NCI-H1092 (cell line): Measurements from ENCODE around the gene ZBTB34.

ENCODE experiments used
- DNase-seq: peaks from one replicate; lab custom pipeline; 2025; lab: John Stamatoyannopoulos, UW

Gene ZBTB34

DNA sequence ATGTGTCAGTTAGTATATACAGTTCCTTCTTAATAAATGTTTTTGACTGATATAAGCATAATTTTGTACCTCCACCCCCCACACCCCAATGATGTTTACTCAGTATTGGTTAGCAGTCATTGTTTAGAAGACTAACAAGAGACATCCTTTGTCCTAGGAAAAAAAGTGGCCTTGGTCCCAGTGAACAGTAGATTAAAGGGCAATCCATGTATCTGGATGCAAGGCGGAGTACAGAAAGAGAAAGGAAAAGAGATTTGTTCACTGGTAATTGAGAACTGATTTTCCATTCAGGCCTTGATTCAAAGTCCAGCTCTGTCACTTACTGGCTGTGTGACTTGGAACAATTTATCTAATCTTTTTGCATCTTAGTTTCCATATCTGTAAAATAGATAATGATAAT lies 58.8 kb downstream of the ZBTB34 start:
- no peak for DNase-seq

GRCh38 chr9:126925876-126926275 lies 65.4 kb downstream of the ZBTB34 start:
- no peak for DNase-seq

GRCh38 chr9:126926364-126926763 lies 65.9 kb downstream of the ZBTB34 start:
- DNase-seq, result no peak

DNA sequence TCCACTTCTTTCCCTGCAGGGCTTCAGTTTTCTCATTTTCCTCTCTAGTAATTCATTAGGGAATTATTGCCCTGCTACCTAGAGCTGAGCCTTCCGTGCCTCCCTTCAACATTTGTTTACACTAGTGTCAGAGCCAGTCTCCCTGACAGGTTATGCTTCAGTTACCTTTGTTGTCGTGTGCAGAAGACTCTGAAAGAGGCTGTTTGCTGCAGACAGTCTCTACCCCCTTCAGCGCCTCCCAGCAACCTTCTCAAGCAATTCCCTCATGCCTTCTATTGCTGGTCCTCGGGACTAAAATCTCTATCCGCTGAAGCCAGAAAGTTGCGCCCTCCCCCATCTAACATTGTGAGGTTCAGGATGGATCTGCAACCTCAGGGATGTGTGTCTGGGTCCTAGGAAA lies 67.0 kb downstream of the ZBTB34 start:
- peak; percentile 39 for DNase-seq

GRCh38 chr9:126932871-126933321 lies 72.5 kb downstream of the ZBTB34 start:
- no peak for DNase-seq

DNA sequence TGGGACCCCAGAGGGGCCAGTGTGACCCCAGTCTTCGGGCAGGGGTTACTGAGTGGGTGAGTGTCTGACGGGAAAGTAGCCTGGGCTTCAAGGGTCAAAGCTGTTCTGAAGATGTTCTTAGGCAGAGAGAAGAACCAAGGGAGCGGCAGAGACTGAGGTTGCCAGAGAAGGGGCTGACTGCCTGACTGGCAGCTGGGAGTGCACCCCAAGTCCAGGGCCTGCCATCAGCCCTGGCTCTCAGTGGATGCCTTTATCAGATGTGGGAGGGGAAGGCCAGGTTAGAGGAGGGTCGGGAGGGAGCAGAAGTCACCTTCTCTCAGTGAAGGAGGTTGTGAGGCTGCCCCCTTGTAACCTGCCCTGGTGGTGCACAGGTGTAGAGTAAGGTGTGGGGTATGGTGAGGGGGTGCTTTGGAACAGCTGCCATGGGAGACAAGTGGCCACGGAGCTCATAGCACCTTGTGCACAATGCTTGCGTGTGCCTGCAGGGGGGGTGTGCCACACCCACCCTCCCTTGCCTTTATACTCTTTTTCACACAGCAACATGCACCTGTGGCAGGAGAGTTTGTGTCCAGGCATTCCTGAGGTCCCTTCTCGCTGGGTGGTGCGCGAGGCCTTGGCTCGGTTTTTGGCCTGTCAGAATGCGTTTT lies 73.0 kb downstream of the ZBTB34 start:
- no peak for DNase-seq

- DNase-seq, result no peak
Observed at GRCh38 chr9:126934441-126934840, 74.0 kb downstream of the ZBTB34 start.
